SU-DHL-6 (cell line): Measurements from ENCODE around the gene SSNA1.

ENCODE experiments used
- EZH2phosphoT487 ChIP-seq: fragments of 200-600 bp; sonication (generic), shearing (Covaris generic); conservative IDR thresholded peaks from 2 replicates; pipeline ENCODE4 v1.6.1; 2018; ENCODE audit warnings: mild to moderate bottlenecking, antibody characterized with exemption, low read length, moderate library complexity, mixed read lengths
- TF ChIP-seq, protein P1 (sequence below): fragments of 200-600 bp; sonication (generic); IDR thresholded peaks from one replicate; pipeline ENCODE4 v1.5.1; 2017; ENCODE audit warnings: antibody characterized with exemption, mild to moderate bottlenecking, low read length, moderate library complexity; ENCODE audit not compliant: insufficient read depth, poor library complexity, severe bottlenecking

DNA sequence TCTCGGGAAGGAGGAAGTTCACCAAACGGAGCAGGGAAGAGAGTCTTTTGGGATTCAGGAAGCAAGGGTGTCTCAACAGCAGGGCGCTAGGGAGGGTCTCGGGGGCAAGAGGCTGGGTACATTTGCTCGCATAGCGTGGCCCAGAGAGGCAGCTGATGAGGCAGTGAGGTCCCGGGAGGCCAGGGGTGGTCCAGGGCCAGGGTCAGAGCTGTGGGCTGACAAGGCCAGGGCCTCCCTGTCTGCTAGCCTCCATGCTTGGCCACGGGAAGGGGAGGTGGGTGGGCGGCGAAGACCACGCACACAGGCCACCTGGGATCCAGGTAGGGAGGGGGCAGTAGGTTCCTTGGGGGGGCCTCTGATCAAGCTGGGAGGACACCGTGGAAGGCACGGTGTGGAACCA lies 23.1 kb downstream of the SSNA1 start:
- TF ChIP-seq, protein P1, sequence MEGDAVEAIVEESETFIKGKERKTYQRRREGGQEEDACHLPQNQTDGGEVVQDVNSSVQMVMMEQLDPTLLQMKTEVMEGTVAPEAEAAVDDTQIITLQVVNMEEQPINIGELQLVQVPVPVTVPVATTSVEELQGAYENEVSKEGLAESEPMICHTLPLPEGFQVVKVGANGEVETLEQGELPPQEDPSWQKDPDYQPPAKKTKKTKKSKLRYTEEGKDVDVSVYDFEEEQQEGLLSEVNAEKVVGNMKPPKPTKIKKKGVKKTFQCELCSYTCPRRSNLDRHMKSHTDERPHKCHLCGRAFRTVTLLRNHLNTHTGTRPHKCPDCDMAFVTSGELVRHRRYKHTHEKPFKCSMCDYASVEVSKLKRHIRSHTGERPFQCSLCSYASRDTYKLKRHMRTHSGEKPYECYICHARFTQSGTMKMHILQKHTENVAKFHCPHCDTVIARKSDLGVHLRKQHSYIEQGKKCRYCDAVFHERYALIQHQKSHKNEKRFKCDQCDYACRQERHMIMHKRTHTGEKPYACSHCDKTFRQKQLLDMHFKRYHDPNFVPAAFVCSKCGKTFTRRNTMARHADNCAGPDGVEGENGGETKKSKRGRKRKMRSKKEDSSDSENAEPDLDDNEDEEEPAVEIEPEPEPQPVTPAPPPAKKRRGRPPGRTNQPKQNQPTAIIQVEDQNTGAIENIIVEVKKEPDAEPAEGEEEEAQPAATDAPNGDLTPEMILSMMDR = no peak
- TF ChIP-seq EZH2phosphoT487 = no peak
